Activated gamma-delta T cell treated with anti-CD3 and anti-CD28 coated beads, Interleukin-2, amount 50 U/mL, for 16 hours (primary cell): ENCODE data around the gene CORO2B.
A peak's percentile ranks its signal among the peaks of the same experiment; 100 is the strongest.

Experiments
- DNase-seq: peaks from one replicate; pipeline ENCODE4 v3.0.0-alpha.2; 2020; ENCODE audit warnings: low read depth

CORO2B gene

DNA sequence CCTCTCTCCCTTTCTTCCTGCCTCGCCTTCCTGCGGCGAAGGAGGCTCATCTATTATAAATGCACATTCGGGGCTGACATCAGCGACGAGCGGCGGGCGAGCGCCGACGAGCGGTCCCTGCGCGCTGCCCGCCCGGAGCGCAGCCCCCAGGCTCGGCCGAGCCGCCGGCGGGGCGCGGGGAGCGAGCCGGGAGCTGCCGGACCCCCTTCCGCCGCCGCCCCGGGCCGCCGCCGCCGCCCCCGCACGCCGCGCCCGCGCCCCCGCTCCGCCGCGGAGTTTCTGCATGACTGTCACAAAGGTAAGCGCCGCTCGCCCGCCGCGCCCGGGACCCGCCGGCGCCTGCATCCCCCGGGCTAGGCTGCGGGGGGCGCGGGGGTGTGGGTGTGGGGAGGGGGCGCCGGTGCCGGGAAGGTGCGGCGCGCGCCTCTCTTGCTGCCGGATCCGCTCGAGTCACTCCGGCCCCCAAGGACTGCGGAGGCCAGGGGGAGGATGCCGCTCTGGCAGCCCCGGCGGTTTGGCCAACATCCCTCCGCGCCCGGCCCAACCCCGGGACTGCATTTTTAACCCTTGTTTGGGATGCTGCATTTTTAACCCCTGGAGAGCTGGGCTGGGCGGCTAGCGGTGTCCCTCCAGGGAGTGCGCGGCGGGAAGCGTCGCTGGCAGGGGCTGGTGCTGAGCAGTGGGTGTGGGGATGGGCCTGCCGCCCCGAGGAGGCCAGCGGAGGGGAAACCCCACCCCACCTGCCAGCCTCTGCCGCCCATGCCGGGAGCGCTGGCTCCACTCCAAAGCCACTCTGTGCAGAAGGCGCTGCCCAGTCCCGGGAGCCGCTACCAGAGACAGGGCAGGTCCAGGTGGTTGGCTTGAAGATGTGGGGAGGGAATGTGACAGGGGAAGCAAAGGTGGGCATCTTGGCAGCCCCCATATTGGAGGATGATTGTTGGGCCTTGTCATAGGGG, at the start of gene CORO2B:
Gene CORO2B (plus strand): TSS at position 14 of the 956 bp plus-strand sequence. CDS start 270 bp downstream, at position 284.
- no peak for DNase-seq

DNA sequence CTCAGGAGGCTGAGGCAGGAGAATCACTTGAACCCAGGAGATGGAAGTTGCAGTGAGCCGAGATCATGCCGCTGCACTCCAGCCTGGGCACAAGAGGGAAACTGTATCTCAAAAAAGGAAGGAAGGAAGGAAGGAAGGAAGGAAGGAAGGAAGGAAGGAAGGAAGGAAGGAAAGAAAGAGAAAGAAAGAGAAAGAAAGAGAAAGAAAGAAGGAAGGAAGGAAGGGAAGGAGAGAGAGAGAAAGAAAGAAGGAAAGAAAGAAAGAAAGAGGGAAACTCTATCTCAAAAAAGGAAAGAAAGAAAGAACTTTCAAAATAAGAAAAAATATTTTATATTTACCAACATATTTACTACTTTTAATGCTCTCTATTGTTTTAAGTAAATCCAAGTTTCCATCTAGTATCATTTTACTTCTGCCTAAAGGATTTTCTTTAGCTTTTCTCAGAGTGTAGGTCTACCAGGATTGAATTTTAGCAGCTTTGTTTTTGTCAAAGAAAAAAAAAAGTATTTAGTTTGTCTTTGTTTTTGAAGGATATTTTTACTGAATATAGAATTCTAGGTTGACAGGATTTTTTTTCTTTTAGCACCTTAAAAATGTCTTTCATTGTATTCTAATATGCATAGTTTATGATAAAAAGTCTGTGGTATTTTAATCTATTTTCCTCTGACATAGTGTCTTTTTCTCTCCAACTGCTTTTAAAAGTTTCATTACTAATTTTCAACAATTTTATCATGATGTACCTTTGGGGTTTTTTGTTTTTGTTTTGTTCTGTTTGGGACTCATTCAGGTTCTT, 47.2 kb upstream of the CORO2B start:
- DNase-seq = no peak

DNA sequence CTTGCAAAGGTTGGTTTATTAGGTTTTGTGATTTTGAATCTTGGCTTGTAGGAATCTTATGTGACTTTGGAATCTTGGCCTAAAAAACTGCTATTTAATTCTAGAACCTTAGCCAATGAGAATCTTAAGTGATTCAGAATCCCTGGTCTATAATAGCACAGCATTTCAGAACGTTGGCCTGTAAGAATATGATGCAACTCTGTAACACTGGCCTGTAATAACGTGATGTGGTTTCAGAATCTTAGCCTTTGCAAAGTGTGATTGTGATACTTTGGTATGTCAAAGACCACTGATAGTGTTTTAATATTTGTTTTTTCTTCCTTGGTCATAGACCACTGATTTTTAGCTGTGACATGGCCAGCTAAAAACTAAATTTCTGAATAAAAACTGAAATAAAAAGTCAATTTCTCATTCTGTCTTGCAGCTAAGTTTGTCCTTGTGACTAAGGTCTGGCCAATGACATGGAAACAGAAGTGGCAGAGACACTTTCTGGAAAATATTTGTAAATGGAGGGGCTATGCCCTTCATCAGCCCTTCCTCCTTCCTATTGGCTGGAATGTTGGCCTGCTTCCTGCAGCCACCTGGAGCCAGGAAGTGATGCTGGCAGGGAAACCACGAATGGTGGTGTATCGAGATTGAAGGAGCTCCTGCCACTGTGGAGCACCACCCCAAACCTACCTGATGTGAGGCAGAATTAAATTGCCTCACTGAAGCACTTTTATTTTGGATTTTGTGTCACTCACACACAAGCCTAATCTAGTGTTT, 42.3 kb upstream of the CORO2B start:
- no peak for DNase-seq

DNA sequence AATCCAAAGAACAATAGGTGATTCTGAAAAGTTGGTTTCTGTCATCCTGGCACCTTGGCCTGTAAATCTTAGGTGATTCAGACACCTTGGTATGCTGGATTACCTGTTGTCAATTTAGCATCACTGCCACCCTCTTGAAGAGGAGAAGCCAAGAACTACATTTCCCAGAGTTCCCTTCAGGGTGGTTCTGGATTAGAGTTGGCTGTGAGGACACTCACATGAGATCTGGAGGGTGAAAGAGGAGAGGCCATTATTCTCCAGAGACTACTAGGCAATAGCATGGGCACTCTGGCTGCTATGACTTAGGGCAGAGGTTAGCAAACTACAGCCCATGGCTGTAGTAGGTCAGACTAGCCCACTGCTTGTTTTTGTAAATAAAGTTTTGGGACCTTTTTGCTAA, 41.7 kb upstream of the CORO2B start:
- no peak for DNase-seq

DNA sequence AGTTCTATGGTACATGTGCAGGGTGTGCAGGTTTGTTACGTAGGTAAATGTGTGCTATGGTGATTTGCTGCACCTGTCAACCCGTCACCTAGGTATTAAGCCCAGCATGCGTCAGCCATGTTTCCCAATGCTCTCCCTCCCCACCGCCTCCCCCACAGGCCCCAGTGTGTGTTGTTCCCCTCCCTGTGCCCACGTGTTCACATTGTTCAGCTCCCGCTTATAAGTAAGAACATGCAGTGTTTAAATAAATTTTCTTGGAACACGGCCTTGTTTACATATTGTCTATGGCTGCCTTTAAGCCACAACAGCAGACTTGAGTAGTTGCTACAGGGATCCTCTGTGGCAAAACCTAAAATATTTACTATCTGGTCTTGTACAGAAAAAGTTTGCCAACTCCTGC, 41.3 kb upstream of the CORO2B start:
- DNase-seq = no peak

GRCh38 chr15:68538311-68538710, 40.5 kb upstream of the CORO2B start:
- no peak for DNase-seq

GRCh38 chr15:68541743-68542142, 37.0 kb upstream of the CORO2B start:
- no peak for DNase-seq

GRCh38 chr15:68542348-68542747, 36.4 kb upstream of the CORO2B start:
- no peak for DNase-seq

- no peak for DNase-seq
Observed at GRCh38 chr15:68542771-68543164, 36.0 kb upstream of the CORO2B start.

DNA sequence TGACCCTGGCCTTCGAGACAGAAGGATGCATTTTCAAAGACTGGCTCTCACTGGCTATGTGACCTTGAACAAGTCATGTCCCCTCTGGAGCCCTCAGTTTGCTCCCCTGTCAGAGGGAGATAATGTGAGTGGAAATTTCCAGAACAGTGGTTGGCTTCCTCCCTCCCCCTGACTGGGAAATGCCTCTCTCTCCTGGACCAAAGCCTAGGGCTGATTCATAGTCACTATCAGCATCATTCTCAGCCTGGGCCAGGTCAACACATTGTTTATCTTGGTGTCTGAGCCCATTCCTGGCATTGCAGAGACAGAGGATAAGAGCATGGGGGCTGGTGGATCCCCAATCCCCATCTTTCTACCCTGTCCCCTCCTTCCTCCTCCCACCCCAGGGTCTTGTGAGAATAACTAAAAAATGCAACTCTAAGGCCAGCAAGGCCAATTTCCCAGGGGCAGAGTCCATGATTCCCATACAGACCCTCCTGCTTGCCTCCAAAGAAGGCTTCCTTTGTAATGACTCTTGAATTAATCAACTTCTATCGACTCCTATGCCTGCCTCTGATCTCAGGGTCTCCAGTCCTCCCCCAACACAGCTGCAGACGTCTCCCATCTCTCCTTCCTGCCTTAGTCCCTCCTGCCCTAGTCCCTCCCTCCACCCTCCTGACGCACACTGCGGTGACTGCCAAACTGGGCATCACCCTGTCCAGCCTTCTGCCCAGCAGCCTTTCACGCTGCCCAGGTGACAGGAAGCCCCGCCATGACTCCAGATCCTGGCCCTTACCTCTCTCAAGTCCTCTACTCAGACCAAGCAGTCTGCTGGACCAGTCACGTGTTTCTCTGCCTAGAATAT, 35.4 kb upstream of the CORO2B start:
- DNase-seq = no peak

DNA sequence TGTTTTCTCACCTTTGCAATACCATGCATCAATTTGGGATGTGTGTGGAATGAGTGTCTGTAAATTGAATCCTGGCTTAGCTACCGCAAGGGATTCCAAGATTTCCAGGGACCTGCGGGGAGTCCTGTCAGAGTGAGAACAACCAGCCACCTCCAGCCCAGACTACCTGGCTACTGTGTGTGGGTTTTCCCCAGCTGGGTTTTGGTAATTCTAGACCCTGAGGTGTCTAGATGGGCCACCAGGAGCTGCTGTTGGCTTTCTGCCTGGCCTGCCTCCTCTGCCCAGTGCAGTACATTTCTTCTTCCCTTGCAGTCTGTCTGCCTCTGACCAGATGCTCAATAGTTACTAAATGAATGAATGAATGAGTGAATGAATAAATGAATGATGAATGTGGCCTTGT, 32.5 kb upstream of the CORO2B start:
- no peak for DNase-seq

- no peak for DNase-seq
Observed at GRCh38 chr15:68548364-68548763, 30.4 kb upstream of the CORO2B start.

DNA sequence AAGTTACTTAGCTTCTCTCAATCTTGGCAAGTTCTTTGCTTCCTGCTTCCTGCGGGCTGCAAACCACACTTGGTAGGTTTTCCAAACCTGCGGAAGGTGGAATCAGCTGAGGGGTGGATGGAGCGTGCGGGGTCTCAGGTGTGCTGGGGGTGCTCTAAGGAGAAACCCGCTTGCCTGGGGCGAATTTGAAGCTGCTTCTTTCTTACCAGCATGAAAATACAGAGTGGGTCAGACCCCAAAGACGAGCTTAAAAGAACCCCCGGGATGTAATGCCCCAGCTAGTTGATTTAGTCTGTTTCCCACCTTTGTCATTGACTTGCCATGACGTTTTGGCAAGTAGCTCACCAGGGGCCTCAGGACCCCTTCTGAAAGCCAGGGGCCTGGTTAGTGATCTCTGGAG, 28.8 kb upstream of the CORO2B start:
- DNase-seq = no peak

- peak; percentile 66 for DNase-seq
Observed at GRCh38 chr15:68550498-68551295, 28.1 kb upstream of the CORO2B start.

GRCh38 chr15:68551296-68551635, 27.5 kb upstream of the CORO2B start:
- DNase-seq = no peak

- no peak for DNase-seq
Observed at GRCh38 chr15:68552344-68552743, 26.4 kb upstream of the CORO2B start.

DNA sequence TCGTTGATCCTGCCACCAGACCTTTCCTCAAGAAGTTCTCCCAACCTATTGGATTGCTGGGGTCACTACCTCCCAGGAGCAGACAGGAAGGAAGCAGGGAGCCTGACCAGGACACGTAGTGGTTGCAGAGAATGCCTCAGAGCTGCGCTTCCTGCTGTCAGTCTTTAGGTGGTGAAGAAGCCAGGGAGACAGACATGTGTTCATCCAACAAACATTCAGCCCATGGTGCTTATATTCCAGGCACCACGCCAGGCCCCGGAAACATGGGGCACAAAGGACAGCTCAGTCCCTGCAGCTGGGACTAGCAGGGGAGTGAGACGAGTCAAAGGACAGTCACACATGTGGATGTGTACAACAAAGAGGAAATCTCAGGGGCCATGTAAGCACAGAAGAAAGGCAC, 26.0 kb upstream of the CORO2B start:
- DNase-seq = no peak

DNA sequence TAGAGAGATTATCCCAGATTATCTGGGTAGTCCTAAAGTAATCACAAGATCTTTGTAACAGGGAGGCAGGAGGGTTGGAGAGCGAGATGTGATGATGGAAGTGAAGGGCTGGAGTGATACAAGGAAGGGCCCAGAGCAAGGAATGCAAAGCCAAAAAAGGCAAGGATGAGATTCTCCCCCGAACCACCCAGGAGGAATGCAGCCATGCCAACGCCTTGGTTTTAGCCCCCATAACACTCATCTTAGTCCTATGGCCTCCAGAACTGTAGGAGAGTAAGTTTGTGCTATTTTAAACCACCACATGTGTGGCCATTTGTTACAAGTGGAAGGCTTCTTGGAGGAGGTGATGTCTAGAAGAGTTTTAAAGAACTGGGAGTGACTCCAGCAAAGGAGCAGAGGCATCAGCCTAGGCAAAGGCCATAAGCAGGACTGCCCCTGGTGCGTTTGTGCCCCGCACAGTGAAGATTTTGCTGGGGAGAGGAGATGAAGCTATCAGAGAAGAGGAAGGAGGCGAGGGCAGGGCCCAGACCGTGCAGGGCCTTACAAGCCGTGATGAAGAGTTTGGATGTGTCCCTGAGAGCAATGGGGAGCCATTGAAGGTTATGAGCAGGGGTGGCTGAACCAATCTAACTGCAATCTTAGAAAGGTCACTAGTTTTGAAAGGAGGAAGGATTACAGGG, 25.3 kb upstream of the CORO2B start:
- DNase-seq = no peak

- peak; percentile 48 for DNase-seq
Observed at GRCh38 chr15:68553994-68554720, 24.6 kb upstream of the CORO2B start.
